Measurements from ENCODE around the gene FBXO28. TPM values are rescaled to one million over a fixed set of nuclear protein-coding genes. Genes with fewer than 3 reads are reported as not detected.

The FBXO28 gene
- total and polyA plus RNA-seq, 2 donors (not counting 3 experiments of a cell fraction or from before 2014, with no cell fraction given), result 8.9 to 32.6 TPM

GRCh38 chr1:224132901-224133300, 19.0 kb downstream of the FBXO28 start:
- Histone ChIP-seq H4K20me1 (replicated peaks; ENCODE audit: control insufficient read depth, extremely low read depth, insufficient read depth, low read length) (no peaks in the 10 kb centered on the region), H3K27me3 (ENCODE audit: control insufficient read depth in 2 of 2, insufficient read depth in 2 of 2, low read length in 2 of 2) (no peaks in the 10 kb centered on the region), H3K36me3 (ENCODE audit: control insufficient read depth in 2 of 2, extremely low read depth in 1 of 2, insufficient read depth in 2 of 2, low read length in 2 of 2) (peaks cover 5 to 15% of the 10 kb centered on the region in 2 experiments), H3K79me2 (ENCODE audit: control insufficient read depth, insufficient read depth, low read length) (peaks cover 20% of the 10 kb centered on the region), H2AFZ (ENCODE audit: low read depth, low read length) (no peak overlapping the region), H3K9me3 (replicated peaks; ENCODE audit: control insufficient read depth, insufficient read depth, low read length) (peaks cover 2% of the 10 kb centered on the region), H3K4me2 (ENCODE audit: insufficient read depth, low read length) (no peak overlapping the region), H3K27ac (ENCODE audit: insufficient read depth, low read depth, low read length) (no peak overlapping the region), H3K9ac (replicated peaks; ENCODE audit: extremely low read depth, insufficient read depth, low read length) (no peak overlapping the region), H3K9me1 (replicated peaks; ENCODE audit: control insufficient read depth, extremely low read depth, insufficient read depth, low read length) (no peaks in the 10 kb centered on the region), H3K4me1 (ENCODE audit: control insufficient read depth, extremely low read depth, insufficient read depth, low read length) (no peaks in the 10 kb centered on the region), H3K4me3 (replicated peaks in 1 of 3; ENCODE audit: insufficient read depth in 1 of 3, low read depth in 1 of 3, low read length in 3 of 3) (no peak overlapping the region)
- intact Hi-C loops (cut with micrococcal nuclease) (no loop called here), dilution Hi-C loops (cut with MboI; ENCODE audit: extremely low pct_ligation_motif_present, low sequenced_read_pairs) (no loop called here)
- BruUV-seq (replicated peaks), result no TSS peak
- ChIA-PET CTCF (no interaction called here), POLR2A (no interaction called here)
- no peak for FAIRE-seq
- DNase-seq (ENCODE audit: low read depth, low spot score), result no peak
- TF ChIP-seq POLR2AphosphoS5 (IDR thresholded peaks at IDR 0.05; ENCODE audit: insufficient read depth, low read depth, low read length), result no peak
- TF ChIP-seq MYC (IDR thresholded peaks at IDR 0.05; ENCODE audit: low read depth, low read length), result no peak
- TF ChIP-seq GATA2 (IDR thresholded peaks at IDR 0.05; ENCODE audit: insufficient read depth, insufficient read length, low read depth, low read length), result no peak
- no peak for TF ChIP-seq EZH2 (IDR thresholded peaks at IDR 0.05; ENCODE audit: borderline replicate concordance, low read depth, low read length, severe bottlenecking)
- TF ChIP-seq FOS (IDR thresholded peaks at IDR 0.05; ENCODE audit: borderline replicate concordance, insufficient read depth, low read length), result no peak
- TF ChIP-seq JUN (IDR thresholded peaks at IDR 0.05; ENCODE audit: borderline replicate concordance, insufficient read depth, insufficient read length, low read depth), result no peak
- TF ChIP-seq CTCF (IDR thresholded peaks at IDR 0.05; ENCODE audit: extremely low read depth in 1 of 2, insufficient read depth in 1 of 2, low read depth in 1 of 2, low read length in 2 of 2), result no peak
- no peak for TF ChIP-seq POLR2A (IDR thresholded peaks at IDR 0.05; ENCODE audit: low read depth, low read length)
- no peak for TF ChIP-seq MAX (IDR thresholded peaks at IDR 0.05; ENCODE audit: insufficient read depth, insufficient read length)

All from endothelial cell of umbilical vein (primary cell).